Lung (tissue), 12 donors: ENCODE data around the gene RAI1. TPM values are rescaled to one million over a fixed set of nuclear protein-coding genes. Genes with fewer than 3 reads are reported as not detected.

Source experiments
- ATAC-seq: fragments of 200-7000 bp; cut with Tn5 transposase; one replicate; pipeline ENCODE4 v1.9.1; 2020; ENCODE audit warnings: moderate number of reproducible peaks; ENCODE audit not compliant: insufficient read depth, low FRiP score
- DNase-seq, 3 donors: peaks; one replicate each; pipeline ENCODE4 v3.0.0-alpha.2; 2013 to 2017
- H3K27ac ChIP-seq, 2 donors: one replicate each; pipeline ENCODE4 v1.5.1; 2013; ENCODE audit warnings: mild to moderate bottlenecking in 2 of 2, moderate library complexity in 2 of 2, control low read depth in 1 of 2, inconsistent platforms in 1 of 2, low read depth in 1 of 2, low read length in 1 of 2
- H3K27me3 ChIP-seq, 3 donors: one replicate each; pipeline ENCODE4 v1.5.1; 2013; ENCODE audit warnings: low read length in 2 of 3; ENCODE audit not compliant: control insufficient read depth in 3 of 3, insufficient read depth in 3 of 3
- H3K36me3 ChIP-seq, 4 donors: one replicate each; pipeline ENCODE4 v1.5.1; 2013; ENCODE audit warnings: low read length in 4 of 4, mild to moderate bottlenecking in 1 of 4, moderate library complexity in 1 of 4; ENCODE audit not compliant: control insufficient read depth in 4 of 4, insufficient read depth in 4 of 4
- H3K4me1 ChIP-seq, 5 donors: one replicate each; pipeline ENCODE4 v1.5.1; 2013; ENCODE audit warnings: low read length in 5 of 5, mild to moderate bottlenecking in 2 of 5, moderate library complexity in 1 of 5; ENCODE audit not compliant: control insufficient read depth in 5 of 5, insufficient read depth in 5 of 5
- H3K4me3 ChIP-seq: one replicate; pipeline ENCODE4 v1.5.1; 2013; ENCODE audit warnings: mild to moderate bottlenecking, control low read depth, moderate library complexity
- H3K9ac ChIP-seq, 2 donors: one replicate each; pipeline ENCODE4 v1.5.1; 2013; ENCODE audit warnings: low read length in 2 of 2, control low read depth in 1 of 2; ENCODE audit not compliant: insufficient read depth in 1 of 2
- H3K9me3 ChIP-seq, 4 donors: one replicate each; pipeline ENCODE4 v1.5.1; 2013; ENCODE audit warnings: low read length in 3 of 4, mild to moderate bottlenecking in 1 of 4, moderate library complexity in 1 of 4; ENCODE audit not compliant: control insufficient read depth in 4 of 4, insufficient read depth in 3 of 4
- CTCF ChIP-seq: IDR thresholded peaks from 2 replicates; pipeline ENCODE4 v1.5.1; 2012; ENCODE audit warnings: mild to moderate bottlenecking; ENCODE audit errors: control extremely low read depth, extremely low read depth
- WGBS, 2 donors: extraction: QIAGEN DNeasy Blood & Tissue Kit; methylation state at CpG; one replicate each; pipeline ENCODE4 v1.1.7; 2013; 5-methylcytosine and 5-hydroxymethylcytosine counted together
- polyA plus RNA-seq, 2 donors: library from polyadenylated mRNA; stranded (reverse); fragments of 200-250 nt; gene quantifications; one replicate each; pipeline ENCODE4 v1.2.1, GENCODE V29; 2013
- total RNA-seq, 2 donors: library from RNA; depleted of rRNA in 1 of 2; stranded (reverse); fragments of >200 nt in 1 of 2; gene quantifications; one replicate each; pipeline ENCODE4 v1.2.1, GENCODE V29; 2014 to 2021
- donor health status: control.
- donor health status: control.
- donor health status: Bipolar disorder and iron deficiency.
- donor health status: healthy.
- donor health status: DM: yes; HTN: yes; CAD: no.

RAI1 gene
- total and polyA plus RNA-seq, 4 donors = 14.5 to 44.4 (median 28.3) TPM

- WGBS, 2 donors = 67 to 77% methylated on average over 5 of the region's 5 CpGs
- Histone ChIP-seq H3K27ac (no peak overlapping the region), H3K4me3 (no peak overlapping the region), H3K9ac (no peak overlapping the region), H3K4me1 (peaks cover 16 to 40% (median 22%) of the 10 kb centered on the region in 5 donors), H3K36me3 (peaks cover 0 to 2% (median 0%) of the 10 kb centered on the region in 4 donors), H3K9me3 (no peaks in the 10 kb centered on the region), H3K27me3 (no peaks in the 10 kb centered on the region)
- TF ChIP-seq CTCF = no peak
- ATAC-seq = no peak
- no peak for DNase-seq
These were observed 55.2 kb downstream of the RAI1 start for GRCh38 chr17:17736205-17737183.

GRCh38 chr17:17737961-17738894, 57.0 kb downstream of the RAI1 start:
- no peak overlapping the region for H3K9ac ChIP-seq
- H3K36me3 ChIP-seq = no peaks in the 10 kb centered on the region
- ATAC-seq (no peak), DNase-seq (peak; percentile 72 to 87 (median 83))
- H3K27me3 ChIP-seq = no peaks in the 10 kb centered on the region
- peaks cover 16 to 54% (median 33%) of the 10 kb centered on the region in 5 donors for H3K4me1 ChIP-seq
- no peak for TF ChIP-seq CTCF
- 31 to 36% methylated on average over 14 to 16 of the region's 16 CpGs for WGBS, 2 donors
- no peaks in the 10 kb centered on the region for H3K9me3 ChIP-seq
- H3K4me3 ChIP-seq = no peak overlapping the region
- H3K27ac ChIP-seq = peak overlapping the region; percentile 63 to 72

GRCh38 chr17:17738901-17739300, 57.6 kb downstream of the RAI1 start:
- no peak overlapping the region for H3K4me3 ChIP-seq
- peaks cover 16 to 54% (median 33%) of the 10 kb centered on the region in 5 donors for H3K4me1 ChIP-seq
- TF ChIP-seq CTCF = no peak
- peak; percentile 45 for ATAC-seq
- H3K27ac ChIP-seq = peak overlapping the region; percentile 55 to 72
- 55 to 66% methylated on average over 8 of the region's 8 CpGs for WGBS, 2 donors
- H3K9ac ChIP-seq = no peak overlapping the region
- no peak for DNase-seq
- no peaks in the 10 kb centered on the region for H3K9me3 ChIP-seq
- no peaks in the 10 kb centered on the region for H3K27me3 ChIP-seq
- H3K36me3 ChIP-seq = no peaks in the 10 kb centered on the region
